DMS153 (cell line): ENCODE results near the gene CDKN2C.

ENCODE experiments used
- DNase-seq: peaks from one replicate; lab custom pipeline; 2025; lab: John Stamatoyannopoulos, UW

The CDKN2C gene

DNA sequence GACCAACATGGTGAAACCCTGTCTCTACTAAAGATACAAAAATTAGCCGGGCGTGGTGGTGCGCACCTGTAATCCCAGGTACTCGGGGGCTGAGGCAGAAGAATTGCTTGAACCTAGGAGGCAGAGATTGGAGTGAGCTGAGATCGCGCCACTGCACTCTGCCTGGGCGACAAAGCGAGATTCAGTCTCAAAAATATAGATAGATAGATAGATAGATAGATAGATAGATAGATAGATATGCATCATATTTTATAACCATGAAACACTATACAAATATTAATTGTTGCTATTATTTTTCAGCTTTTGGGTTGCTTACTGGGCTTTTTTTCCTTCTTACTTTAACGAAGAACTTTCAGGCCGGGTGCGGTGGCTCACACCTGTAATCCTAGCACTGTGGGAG lies 5.2 kb upstream of the CDKN2C start:
- DNase-seq, result no peak

DNA sequence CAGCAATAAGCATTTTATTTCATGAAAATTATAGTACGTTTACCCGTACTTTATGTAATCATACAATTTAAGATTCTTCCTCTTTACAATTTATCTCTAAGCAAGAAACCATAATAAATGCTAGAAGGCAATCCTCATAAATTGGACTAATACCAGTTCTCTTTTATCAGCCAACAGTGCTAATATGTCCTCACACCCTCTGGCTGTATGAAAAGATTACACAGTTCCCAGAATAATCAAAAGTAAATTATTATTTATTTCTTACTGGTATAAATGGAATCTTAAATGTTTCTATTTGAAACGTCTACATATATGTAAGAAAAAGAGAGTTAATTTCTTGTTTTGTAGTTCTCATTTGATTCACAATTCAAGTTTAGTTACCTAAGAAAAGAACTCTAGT lies 3.1 kb upstream of the CDKN2C start:
- DNase-seq, result no peak

DNA sequence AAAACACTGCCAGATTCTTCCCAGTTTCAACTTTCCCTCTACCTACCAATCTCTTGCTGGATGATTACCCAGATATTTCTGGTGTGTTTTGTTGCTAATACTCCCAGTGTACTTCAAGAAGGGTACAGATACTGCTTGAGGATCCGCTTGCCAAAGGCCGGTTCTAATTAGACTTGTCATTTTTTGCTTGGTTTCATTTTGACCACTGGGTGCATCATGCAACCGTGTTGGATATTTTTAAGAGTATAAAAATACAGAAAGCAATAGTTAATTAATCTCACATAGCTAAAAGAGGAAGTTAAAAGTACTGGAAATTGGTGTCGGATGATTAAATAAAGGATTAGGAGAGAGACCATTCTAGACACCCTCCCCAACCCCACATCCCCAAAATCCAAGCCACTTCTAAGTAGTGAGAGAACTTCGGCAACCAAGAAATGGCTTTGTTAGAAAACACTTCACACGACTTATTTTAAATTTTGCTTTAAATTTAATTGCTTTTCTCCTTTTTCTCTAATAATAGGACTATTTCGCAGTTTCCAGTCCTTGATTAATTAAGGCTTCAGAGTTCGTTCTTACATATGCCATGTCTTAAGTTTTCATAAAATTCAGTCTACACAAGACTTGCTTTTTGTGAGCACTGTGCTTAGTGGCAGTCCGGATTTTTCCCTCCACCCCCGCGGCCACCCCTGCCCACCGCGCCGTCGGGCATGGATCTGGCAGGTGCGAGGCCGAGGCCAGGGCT lies 2.5 kb upstream of the CDKN2C start:
- no peak for DNase-seq

- DNase-seq, result peak; percentile 88
These were observed 1.8 kb upstream of the CDKN2C start for GRCh38 chr1:50968158-50968820.

DNA sequence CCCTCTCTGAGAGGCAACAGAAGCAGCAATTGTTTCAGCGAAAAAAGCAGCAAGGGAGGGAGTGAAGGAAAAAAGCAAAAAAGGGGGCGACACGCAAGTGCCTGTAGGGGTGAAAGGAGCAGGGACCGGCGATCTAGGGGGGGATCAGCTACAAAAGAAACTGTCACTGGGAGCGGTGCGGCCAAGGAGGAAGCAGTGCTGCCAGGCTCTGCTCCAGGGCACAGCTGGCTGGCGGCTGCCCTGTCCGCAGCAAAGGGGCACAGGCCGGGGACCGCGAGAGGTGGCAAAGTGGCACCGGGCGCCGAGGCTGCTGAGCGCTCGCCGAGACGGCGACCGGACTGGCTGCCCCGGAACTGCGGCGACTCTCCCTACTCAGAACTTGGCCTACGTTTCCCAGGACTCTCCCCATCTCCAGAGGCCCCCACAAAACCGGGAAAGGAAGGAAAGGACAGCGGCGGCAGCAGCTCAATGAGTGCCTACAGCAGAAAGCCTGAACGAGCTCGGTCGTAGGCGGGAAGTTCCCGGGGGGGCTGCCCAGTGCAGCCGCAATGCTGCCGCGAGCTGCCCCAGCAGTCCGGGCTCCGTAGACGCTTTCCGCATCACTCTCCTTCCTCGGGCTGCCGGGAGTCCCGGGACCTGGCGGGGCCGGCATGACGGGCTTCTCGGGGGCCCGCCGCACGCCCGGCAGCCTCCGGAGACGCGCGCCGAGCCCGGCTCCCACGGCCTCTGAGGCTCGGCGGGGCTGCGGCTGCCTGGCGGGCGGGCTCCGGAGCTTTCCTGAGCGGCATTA lies 1.0 kb upstream of the CDKN2C start:
- DNase-seq, result no peak

GRCh38 chr1:50970509-50970887 lies 453 bp downstream of the CDKN2C start:
- DNase-seq, result no peak

GRCh38 chr1:50970931-50971582 lies 1.0 kb downstream of the CDKN2C start:
- DNase-seq, result no peak

DNA sequence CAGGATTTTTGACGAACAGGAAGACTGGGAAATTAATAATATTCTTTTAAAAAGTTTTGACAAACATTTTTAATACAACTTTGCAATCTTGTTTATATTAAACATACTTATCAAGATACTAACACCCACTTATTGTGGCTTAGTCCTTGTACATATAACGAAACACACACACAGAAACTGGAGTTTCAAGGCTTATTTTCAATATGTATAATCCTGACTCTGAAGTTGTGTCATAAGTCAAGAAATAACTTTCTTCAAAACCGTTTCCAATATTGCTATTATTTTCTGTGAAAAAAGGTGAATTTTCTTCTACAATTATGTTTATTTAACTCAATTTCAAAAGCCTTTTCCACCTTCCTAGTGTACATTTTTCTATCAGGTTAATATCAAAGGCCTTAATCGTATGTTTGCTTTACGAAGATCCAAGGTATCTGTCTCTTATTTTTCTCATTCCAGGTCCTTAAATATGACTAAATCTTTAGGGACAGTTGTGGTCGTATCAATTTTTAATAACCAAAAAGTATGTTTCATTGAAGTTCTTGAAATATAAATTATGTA lies 1.8 kb downstream of the CDKN2C start:
- no peak for DNase-seq

- DNase-seq, result no peak
These were observed 2.7 kb downstream of the CDKN2C start for GRCh38 chr1:50972766-50973165.

DNA sequence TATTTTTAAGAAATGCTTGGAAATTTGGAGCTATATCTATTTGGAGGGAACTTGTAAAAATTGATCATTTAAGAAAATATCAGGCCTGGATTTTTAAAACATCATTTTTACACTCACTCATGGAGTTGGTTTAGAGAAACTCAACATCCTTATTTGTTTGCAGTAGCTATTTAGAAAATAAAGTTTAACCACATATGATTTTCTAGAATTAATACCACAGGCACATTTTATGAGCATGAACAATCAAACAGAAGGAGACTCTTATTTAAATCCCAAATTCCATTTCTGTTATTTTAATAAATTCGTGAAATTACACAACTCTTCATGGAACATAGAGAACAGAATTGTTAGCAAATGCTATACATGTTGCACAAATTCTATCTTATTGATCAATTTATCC lies 3.2 kb downstream of the CDKN2C start:
- DNase-seq, result no peak

GRCh38 chr1:50973875-50974617 lies 4.0 kb downstream of the CDKN2C start:
- peak; percentile 39 for DNase-seq

- no peak for DNase-seq
These were observed 4.5 kb downstream of the CDKN2C start for GRCh38 chr1:50974618-50974935.

DNA sequence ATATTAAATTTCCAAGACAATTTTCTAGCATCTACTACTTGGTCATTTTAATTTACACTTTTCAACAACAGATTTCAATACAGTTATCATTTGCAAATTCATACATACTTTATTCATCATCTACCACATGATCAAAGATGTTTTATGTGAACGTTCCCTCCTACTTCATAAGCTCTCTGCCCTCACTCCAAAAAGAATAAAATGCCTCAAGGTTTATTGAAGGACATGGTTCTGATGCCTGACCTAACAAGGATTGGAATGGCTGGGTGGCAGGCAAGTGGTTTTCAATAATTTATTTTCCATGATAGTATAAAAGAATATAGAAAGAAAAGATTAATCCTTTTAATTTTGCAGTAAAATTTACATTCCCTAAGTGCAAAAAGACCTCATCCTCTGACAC lies 5.4 kb downstream of the CDKN2C start:
- no peak for DNase-seq

DNA sequence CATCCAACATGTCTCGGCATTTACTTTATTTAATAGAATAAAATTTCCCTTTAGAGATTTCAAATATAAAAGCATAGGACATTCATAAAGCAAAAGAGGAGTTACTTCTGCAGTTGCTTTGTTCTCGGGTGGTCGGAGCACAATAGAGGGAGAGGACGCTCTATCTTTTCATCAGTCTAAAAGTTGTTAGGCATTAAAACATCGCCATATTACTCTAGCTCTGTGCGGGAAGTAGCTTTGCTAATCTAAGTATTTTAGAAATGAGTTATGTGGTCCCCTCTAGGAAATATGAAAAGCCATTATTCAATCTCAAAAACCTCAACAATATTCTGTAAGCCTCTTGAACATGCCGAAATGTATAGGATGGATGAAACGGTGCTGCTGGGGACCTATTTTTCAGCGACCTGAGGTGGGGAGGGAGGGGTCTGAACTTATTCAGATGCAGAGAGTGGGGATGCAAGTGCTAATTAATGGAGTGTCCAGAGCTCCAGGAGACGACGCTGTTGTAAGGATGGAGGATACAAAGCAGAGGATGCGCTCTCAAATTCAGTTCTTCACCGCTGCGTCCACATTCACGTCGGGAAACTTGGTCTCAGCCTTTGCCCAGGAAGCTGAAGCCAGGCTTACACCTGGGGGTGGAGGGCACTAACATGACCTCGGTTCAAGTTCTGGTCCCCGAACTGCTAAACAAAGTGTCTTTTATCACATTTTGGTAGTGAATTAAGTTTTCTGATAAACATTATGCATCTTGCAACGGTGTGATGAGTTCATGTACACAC lies 6.3 kb downstream of the CDKN2C start:
- DNase-seq, result no peak

DNA sequence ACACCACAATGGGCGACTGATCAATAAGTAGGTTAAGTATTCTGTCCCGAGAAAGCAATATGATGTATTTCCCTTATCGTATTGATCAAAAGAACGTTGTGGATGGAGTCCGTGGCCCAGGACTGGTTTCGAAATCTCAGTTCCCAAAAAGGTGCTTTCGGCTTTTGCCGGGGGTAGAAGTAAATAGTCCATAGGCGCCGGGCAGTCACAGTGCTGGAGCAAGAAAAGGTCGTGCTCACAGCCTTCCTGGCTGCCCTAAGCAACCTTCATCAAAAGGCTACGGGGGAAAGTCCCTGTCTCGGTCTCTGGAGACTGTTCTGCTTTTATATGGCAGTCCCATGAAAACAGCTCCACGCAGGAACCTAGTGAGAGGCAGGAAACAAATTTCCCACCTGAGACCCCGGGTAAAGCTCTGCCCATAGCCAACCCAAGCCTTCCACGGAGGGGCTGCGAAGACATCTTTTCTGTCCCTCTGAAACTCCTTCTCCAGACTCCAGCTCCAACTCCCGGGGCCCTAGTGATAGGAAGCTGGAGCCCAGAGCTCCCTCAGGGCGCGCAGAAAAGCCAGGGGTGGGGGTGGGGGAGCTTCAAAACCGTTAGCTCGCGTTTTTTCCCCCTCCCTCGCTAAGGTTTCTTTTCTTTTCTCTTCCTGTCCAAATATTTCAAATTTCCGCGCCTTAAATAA lies 7.0 kb downstream of the CDKN2C start:
- peak; percentile 55 for DNase-seq

DNA sequence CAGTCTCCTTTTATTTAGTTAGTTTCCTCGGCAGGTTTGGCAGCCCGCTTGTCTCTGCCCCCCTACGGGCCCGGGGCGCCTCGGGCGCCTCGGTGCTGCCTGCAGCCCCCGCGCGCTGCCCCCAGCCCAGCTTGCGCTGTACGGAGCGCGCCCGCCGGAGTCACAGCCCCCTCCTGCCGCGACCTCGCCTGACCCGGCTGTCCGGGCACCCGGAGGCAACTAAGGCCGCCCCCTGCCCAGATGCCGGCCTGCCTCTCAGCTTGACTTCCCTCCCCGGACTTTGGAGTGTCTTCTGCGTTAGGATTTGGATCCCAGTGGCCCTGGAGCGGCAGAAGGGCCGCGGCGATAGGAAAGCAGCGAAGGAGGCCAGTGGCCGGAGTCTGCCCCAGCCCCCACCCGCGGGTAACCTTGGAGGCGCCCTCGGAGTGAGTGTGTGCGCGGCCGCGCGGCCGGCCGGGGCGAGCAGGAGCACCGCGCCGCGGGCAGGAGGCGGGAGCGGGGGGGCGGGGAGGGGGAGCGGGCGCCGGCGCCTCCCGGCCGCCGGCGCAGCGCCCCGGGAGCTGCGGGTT lies 7.6 kb downstream of the CDKN2C start:
- DNase-seq, result no peak

DNA sequence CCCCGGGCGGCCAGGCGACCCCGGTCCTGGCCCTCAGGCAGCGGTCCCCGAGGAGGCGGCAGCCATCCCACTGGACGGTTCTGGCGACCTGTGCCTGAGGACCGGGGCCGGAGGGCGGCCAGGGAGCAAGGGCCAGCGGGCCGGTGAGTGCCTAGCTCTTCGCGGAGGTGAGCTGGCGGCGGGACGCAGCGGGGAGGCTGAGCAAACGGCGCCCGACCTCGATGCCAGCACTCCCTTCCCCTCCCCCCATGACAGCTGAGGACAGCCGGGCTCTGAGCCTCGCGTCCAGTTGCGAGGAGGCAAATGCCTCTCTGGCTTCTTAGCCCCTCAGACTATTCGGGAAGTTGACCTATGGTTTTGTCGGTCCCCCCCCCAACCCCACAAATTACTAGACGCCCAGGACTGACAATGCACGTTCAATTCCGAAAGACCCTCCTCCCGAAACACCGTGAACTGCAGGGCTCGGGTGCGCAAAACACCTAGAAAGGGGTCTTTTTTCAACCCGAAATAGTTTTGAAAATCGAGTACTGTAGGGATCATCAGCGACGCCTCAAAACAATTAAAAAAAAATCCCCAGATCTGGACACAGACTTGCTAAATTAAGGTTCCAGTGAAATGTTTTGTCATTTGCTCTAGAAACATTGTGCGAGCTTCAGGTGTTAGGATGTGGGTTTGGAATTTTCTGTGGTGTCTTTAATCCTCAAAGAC lies 8.3 kb downstream of the CDKN2C start:
- peak; percentile 58 for DNase-seq

DNA sequence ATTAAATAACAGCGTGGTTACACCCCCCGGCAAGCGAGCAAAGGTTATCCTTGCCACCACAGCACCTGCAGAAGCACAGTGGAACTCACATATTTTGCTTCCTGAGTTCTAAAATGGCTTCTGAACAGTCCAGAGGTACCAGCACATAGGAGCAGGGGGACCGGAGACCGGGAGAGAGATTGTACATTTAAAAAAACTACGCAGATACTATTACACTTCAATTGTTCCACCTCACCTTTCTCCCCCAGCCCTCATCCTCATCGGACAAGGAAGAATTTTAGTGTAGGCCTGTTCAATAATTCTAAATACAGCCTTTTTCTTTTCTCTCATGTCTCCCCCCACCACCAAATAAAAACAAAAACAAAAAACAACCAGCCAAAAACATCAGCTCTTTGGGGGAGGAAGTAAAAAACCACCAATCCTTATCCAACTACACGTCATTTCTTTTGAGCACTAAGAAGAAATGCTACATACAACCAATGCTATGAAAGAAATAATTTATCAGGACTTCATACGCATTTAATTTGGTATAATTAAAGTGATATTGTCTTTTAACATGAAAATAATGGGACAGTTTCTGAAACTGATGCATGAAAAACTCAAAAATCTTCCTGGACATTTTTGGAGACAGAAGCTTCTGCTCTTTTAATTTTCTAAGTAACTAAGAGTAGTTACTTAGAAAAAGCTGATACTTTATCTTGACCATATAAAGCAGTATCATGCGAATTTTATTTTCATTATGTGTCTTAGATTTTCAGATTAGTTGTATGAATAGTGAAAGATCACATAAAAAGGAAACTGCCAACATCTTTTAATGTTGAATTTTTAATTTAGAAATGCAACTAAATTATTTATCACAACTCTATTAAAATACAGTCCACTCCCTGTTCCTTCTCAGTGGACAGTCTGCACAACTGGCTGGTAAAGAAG lies 9.1 kb downstream of the CDKN2C start:
- DNase-seq, result peak; percentile 47
